ENCODE measurements around the gene MRGPRX2.

The MRGPRX2 gene

GRCh38 chr11:19055905-19056304 is 4.6 kb downstream of the MRGPRX2 start:
- Histone ChIP-seq H3K4me3 (no peak overlapping the region), H3K4me1 (no peaks in the 10 kb centered on the region), H3K9me3 (no peaks in the 10 kb centered on the region), H3K27me3 (ENCODE audit: low read depth) (peaks cover 16% of the 10 kb centered on the region), H3K36me3 (replicated peaks) (no peaks in the 10 kb centered on the region)
- in situ Hi-C loops (cut with MboI; ENCODE audit: low sequenced_read_pairs) = loop anchor here (25.0 kb wide), 1 partner anchor 681 kb away; no protein-coding TSS in a partner anchor
- no peak for DNase-seq (ENCODE audit: low spot score in 2 of 2)

GRCh38 chr11:19055016-19055415 is 5.5 kb downstream of the MRGPRX2 start:
- DNase-seq (ENCODE audit: low spot score in 2 of 2) = no peak
- in situ Hi-C loops (cut with MboI; ENCODE audit: low sequenced_read_pairs) = loop anchor here (25.0 kb wide), 1 partner anchor 682 kb away; no protein-coding TSS in a partner anchor
- Histone ChIP-seq H3K9me3 (no peaks in the 10 kb centered on the region), H3K27me3 (ENCODE audit: low read depth) (peaks cover 9% of the 10 kb centered on the region), H3K4me1 (no peaks in the 10 kb centered on the region), H3K4me3 (no peak overlapping the region), H3K36me3 (replicated peaks) (no peaks in the 10 kb centered on the region)

- Histone ChIP-seq H3K36me3 (replicated peaks) (no peaks in the 10 kb centered on the region), H3K27me3 (ENCODE audit: low read depth) (peaks cover 8% of the 10 kb centered on the region; the same call in 1 of the 2 replicates), H3K4me3 (no peak overlapping the region), H3K4me1 (no peaks in the 10 kb centered on the region), H3K9me3 (no peaks in the 10 kb centered on the region)
- in situ Hi-C loops (cut with MboI; ENCODE audit: low sequenced_read_pairs) = loop anchor here (25.0 kb wide), 1 partner anchor 683 kb away; no protein-coding TSS in a partner anchor
- no peak for DNase-seq (ENCODE audit: low spot score in 2 of 2)
These were observed 6.6 kb downstream of the MRGPRX2 start for GRCh38 chr11:19053909-19054308.

GRCh38 chr11:19050281-19050680 is 10.2 kb downstream of the MRGPRX2 start:
- in situ Hi-C loops (cut with MboI; ENCODE audit: low sequenced_read_pairs) = loop anchor here (25.0 kb wide), 1 partner anchor 687 kb away; no protein-coding TSS in a partner anchor
- no peaks in the 10 kb centered on the region for H3K27me3 ChIP-seq (ENCODE audit: low read depth)
- no peaks in the 10 kb centered on the region for H3K9me3 ChIP-seq
- DNase-seq (ENCODE audit: low spot score in 2 of 2) = no peak
- no peaks in the 10 kb centered on the region for H3K36me3 ChIP-seq (replicated peaks)
- no peak overlapping the region for H3K4me3 ChIP-seq
- H3K4me1 ChIP-seq = no peaks in the 10 kb centered on the region

- Histone ChIP-seq H3K27me3 (ENCODE audit: low read depth) (no peaks in the 10 kb centered on the region), H3K4me3 (no peak overlapping the region), H3K36me3 (replicated peaks) (no peaks in the 10 kb centered on the region), H3K9me3 (no peaks in the 10 kb centered on the region), H3K4me1 (no peaks in the 10 kb centered on the region)
- in situ Hi-C loops (cut with MboI; ENCODE audit: low sequenced_read_pairs) = no loop called here
- DNase-seq (ENCODE audit: low spot score in 2 of 2) = no peak
These were observed 11.2 kb downstream of the MRGPRX2 start for GRCh38 chr11:19049351-19049750.

DNA sequence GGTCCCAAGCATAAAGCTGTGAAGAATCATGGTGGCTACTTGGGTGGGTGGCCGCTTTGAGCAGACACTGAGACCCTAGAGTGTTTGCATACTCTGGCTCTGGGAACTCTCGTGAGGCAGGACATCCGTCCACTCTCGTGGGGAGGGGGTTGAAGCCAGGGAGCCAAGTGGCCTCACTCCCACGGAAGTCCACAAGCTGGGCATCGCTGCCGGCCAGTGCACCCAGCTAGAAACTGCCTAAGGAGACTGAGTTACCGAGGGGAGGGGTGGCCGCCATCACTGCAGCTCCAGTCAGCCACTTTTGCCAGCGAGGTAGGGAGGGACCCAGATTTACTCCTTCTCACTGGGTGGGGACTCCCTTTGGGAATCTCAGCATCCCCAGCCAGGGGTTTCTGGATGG is 20.5 kb downstream of the MRGPRX2 start:
- Histone ChIP-seq H3K4me3 (no peak overlapping the region), H3K36me3 (replicated peaks) (no peaks in the 10 kb centered on the region), H3K4me1 (no peaks in the 10 kb centered on the region), H3K9me3 (no peaks in the 10 kb centered on the region), H3K27me3 (ENCODE audit: low read depth) (peaks cover 3% of the 10 kb centered on the region)
- DNase-seq (ENCODE audit: low spot score in 2 of 2) = no peak
- in situ Hi-C loops (cut with MboI; ENCODE audit: low sequenced_read_pairs) = no loop called here

DNA sequence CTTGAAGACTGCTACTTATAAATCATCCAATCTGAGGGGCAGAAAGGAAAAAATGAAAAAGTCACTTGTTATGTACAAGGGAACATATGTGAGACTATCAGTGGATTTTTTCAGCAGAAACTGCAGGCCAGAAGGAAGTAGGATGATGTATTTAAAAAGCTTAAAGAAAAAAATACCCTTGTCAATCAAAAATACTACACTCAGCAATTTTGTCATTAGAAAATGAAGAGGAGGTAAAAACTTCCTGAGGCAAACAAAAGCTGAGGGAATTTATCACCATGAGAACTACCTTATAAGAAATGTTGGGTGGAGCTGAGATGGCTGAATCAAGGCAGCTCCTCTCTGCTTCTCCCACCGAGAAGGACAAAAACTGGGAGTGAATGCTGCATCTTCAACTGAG is 21.1 kb downstream of the MRGPRX2 start:
- H3K9me3 ChIP-seq = no peaks in the 10 kb centered on the region
- in situ Hi-C loops (cut with MboI; ENCODE audit: low sequenced_read_pairs) = no loop called here
- H3K4me3 ChIP-seq = no peak overlapping the region
- H3K4me1 ChIP-seq = no peaks in the 10 kb centered on the region
- no peaks in the 10 kb centered on the region for H3K36me3 ChIP-seq (replicated peaks)
- no peak for DNase-seq (ENCODE audit: low spot score in 2 of 2)
- peaks cover 4% of the 10 kb centered on the region for H3K27me3 ChIP-seq (ENCODE audit: low read depth)

GRCh38 chr11:19032990-19033389 is 27.5 kb downstream of the MRGPRX2 start:
- no peaks in the 10 kb centered on the region for H3K36me3 ChIP-seq (replicated peaks)
- DNase-seq (ENCODE audit: low spot score in 2 of 2) = no peak
- H3K9me3 ChIP-seq = no peaks in the 10 kb centered on the region
- no peaks in the 10 kb centered on the region for H3K4me1 ChIP-seq
- peaks cover 4% of the 10 kb centered on the region for H3K27me3 ChIP-seq (ENCODE audit: low read depth)
- H3K4me3 ChIP-seq = no peak overlapping the region
- in situ Hi-C loops (cut with MboI; ENCODE audit: low sequenced_read_pairs) = no loop called here

GRCh38 chr11:19027829-19028595 is 32.5 kb downstream of the MRGPRX2 start:
- Histone ChIP-seq H3K4me1 (no peaks in the 10 kb centered on the region), H3K36me3 (replicated peaks) (no peaks in the 10 kb centered on the region), H3K27me3 (ENCODE audit: low read depth) (peaks cover 3% of the 10 kb centered on the region; the same call in 1 of the 2 replicates), H3K9me3 (no peaks in the 10 kb centered on the region), H3K4me3 (no peak overlapping the region)
- no peak for DNase-seq (ENCODE audit: low spot score in 2 of 2)
- in situ Hi-C loops (cut with MboI; ENCODE audit: low sequenced_read_pairs) = no loop called here

DNA sequence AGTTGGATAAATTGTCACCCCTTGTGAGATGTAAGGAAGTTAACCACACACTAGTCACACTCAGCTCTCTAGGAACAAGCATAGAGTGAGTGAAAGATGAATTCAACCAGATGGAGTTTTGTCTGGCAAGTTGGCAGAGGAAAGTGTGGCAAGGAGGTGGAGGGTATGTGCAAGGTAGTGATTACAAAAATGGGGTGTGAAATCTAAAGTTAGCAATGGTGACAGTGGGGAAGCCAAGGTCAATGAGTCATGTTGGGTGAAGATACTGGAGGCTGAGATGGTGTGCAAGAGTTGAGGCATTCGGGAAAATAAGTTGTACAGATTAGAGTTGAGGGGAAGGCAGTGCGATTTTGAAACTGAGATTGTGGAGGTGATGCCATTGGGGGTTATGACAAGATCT is 33.7 kb downstream of the MRGPRX2 start:
- no peaks in the 10 kb centered on the region for H3K4me1 ChIP-seq
- in situ Hi-C loops (cut with MboI; ENCODE audit: low sequenced_read_pairs) = no loop called here

DNA sequence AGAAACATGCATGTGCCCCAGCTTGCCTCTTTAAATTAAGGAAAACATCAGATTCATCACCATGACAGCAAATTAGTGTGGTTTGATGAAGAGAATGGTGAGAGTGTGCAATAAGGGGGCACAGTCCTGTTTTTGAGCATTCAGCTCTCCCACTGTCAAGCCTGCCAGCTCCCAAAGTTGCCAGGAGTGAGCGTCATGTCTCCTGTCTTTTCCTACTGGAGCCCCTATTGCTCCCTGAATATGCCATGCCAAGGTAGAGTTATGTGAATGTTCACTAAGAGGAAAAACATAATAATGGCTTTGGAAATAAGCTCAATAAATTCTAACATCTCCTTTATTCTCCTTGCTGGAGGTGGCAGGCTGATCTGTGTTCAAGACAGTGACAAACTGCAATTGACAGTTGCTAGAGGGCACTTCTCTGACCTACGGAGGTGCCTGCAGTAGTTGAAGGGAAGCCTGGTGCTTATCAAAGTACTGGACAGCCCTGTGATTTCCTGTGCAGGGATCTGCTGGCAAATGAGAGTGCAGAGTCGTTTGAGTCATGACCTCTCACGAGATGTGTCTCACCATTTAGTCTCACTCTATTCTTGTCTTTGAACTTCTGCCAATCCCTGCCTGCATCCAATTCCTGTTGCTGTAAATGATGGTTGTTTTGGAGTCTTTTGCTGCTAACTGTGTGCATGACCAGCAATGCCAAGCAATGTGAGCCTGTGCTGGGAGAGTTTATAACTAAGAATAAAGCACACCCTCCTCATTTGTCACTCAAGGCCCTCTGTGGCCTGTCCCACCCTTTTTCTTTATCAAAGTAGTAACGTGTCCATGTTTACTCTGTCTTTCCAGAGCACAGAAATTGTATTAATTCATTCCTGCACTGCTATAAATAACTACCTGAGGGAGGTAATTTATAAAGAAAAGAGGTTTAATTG is 34.8 kb downstream of the MRGPRX2 start:
- H3K27me3 ChIP-seq (ENCODE audit: low read depth) = peaks cover 3% of the 10 kb centered on the region; the same call in 1 of the 2 replicates
- no peaks in the 10 kb centered on the region for H3K9me3 ChIP-seq
- no peaks in the 10 kb centered on the region for H3K36me3 ChIP-seq (replicated peaks)
- no peak overlapping the region for H3K4me3 ChIP-seq
- no peaks in the 10 kb centered on the region for H3K4me1 ChIP-seq
- in situ Hi-C loops (cut with MboI; ENCODE audit: low sequenced_read_pairs) = no loop called here
- no peak for DNase-seq (ENCODE audit: low spot score in 2 of 2)

More for the DNA sequence above, 33.7 kb downstream of the MRGPRX2 start:
- H3K9me3 ChIP-seq = no peaks in the 10 kb centered on the region
- no peaks in the 10 kb centered on the region for H3K36me3 ChIP-seq (replicated peaks)
- no peak overlapping the region for H3K4me3 ChIP-seq
- no peak for DNase-seq (ENCODE audit: low spot score in 2 of 2)
- H3K27me3 ChIP-seq (ENCODE audit: low read depth) = peaks cover 3% of the 10 kb centered on the region; the same call in 1 of the 2 replicates

GRCh38 chr11:19020831-19021230 is 39.7 kb downstream of the MRGPRX2 start:
- H3K9me3 ChIP-seq = no peaks in the 10 kb centered on the region
- H3K4me3 ChIP-seq = no peak overlapping the region
- in situ Hi-C loops (cut with MboI; ENCODE audit: low sequenced_read_pairs) = no loop called here
- H3K4me1 ChIP-seq = no peaks in the 10 kb centered on the region
- no peak for DNase-seq (ENCODE audit: low spot score in 2 of 2)
- no peaks in the 10 kb centered on the region for H3K36me3 ChIP-seq (replicated peaks)
- peaks cover 3% of the 10 kb centered on the region; the same call in 1 of the 2 replicates for H3K27me3 ChIP-seq (ENCODE audit: low read depth)

DNA sequence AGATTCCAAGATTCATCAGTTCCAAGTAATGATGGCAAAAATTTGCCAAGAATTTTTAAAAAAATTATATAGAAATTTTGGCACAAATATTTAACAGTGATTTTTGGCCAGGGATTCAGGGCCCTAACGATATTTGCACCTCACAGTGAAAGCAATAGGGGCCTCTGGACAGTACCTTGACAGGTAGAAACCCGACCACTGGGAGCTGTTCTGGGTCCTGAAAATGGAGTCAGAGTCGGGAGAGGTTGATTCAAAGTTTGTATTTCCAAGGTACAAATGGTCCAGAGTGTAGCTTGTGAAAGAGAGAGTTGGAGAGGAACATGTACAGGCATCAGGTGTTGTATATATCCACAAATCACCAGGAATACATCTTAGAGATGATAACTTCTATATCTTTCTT is 41.6 kb downstream of the MRGPRX2 start:
- H3K27me3 ChIP-seq (ENCODE audit: low read depth) = no peaks in the 10 kb centered on the region
- H3K9me3 ChIP-seq = no peaks in the 10 kb centered on the region
- H3K4me3 ChIP-seq = no peak overlapping the region
- in situ Hi-C loops (cut with MboI; ENCODE audit: low sequenced_read_pairs) = no loop called here
- H3K4me1 ChIP-seq = no peaks in the 10 kb centered on the region
- H3K36me3 ChIP-seq (replicated peaks) = no peaks in the 10 kb centered on the region
- peak in 1 of 2 experiments; percentile 31 for DNase-seq (ENCODE audit: low spot score in 2 of 2)
